T-helper 1 cell treated with Interleukin-12 subunit alpha and Interleukin-12 subunit beta and Interleukin-4 antibody, amounts not matched to agents 30 μg/mL and 1 μg/mL, for 36 hours (primary cell): ENCODE data around the gene LRRTM4.
"Not testable (repeated sequence)": the region's sequence is repeated elsewhere in the genome, so short reads cannot be mapped to it uniquely, and the experiment has no call there.

ENCODE experiments used
- H3K27ac Mint-ChIP-seq: one replicate; pipeline ENCODE4 v1.8.0; 2021; ENCODE audit warnings: mild to moderate bottlenecking, mixed read lengths
- H3K27me3 Mint-ChIP-seq: one replicate; pipeline ENCODE4 v1.8.0; 2021; ENCODE audit warnings: low read depth, mixed read lengths
- H3K36me3 Mint-ChIP-seq: one replicate; pipeline ENCODE4 v1.8.0; 2021; ENCODE audit warnings: low read depth, mixed read lengths
- H3K4me1 Mint-ChIP-seq: one replicate; pipeline ENCODE4 v1.8.0; 2021; ENCODE audit warnings: low read depth, mixed read lengths
- H3K4me3 Mint-ChIP-seq: one replicate; pipeline ENCODE4 v1.8.0; 2021; ENCODE audit warnings: mild to moderate bottlenecking, moderate library complexity, mixed read lengths
- H3K9me3 Mint-ChIP-seq: one replicate; pipeline ENCODE4 v1.8.0; 2021; ENCODE audit warnings: mixed read lengths

The LRRTM4 gene

DNA sequence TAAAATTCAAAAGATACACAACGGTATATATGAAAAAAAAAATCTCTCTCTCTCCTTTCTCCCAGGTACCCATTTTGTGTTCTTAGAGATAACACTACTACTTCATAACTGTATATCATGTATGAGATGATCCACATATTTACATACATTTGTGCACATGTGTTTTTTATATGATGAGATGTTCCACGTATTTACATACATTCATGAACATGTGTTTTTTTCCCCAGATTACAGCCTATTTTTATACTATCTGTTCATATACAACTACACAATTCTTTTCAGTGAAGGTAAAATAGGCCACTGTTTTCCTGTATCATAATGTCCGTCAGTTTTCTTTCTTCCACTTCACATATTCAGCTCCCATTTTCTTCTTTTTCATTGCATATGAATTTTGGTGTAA lies 808.9 kb downstream of the LRRTM4 start:
- H3K4me1 Mint-ChIP-seq: no peaks in the 10 kb centered on the region
- H3K27me3 Mint-ChIP-seq: no peaks in the 10 kb centered on the region
- H3K4me3 Mint-ChIP-seq: no peak overlapping the region
- no peak overlapping the region for H3K27ac Mint-ChIP-seq
- H3K9me3 Mint-ChIP-seq: peaks cover 13% of the 10 kb centered on the region
- no peaks in the 10 kb centered on the region for H3K36me3 Mint-ChIP-seq

DNA sequence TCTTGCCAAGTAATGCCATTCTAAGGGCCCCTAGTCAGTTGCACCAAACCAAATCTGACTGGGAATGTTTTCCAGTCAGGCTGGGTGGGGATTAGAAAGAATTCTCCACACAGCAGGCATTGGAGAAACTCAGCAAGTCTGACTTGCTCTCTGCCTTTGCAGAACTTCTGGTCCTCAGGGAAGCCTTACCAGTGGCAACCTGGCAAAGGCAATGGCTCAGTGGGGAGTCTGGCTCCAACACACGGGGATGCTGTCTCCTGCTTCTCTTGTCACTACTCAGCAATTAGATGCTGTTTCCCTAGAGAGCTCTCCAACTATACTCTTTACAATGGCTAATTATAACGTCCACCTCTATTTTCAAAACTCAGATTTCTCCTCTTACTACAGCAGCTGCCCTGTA lies 810.7 kb downstream of the LRRTM4 start:
- Mint-ChIP-seq H3K9me3 (peaks cover 20% of the 10 kb centered on the region), H3K27ac (no peak overlapping the region), H3K4me3 (no peak overlapping the region), H3K4me1 (no peaks in the 10 kb centered on the region), H3K36me3 (no peaks in the 10 kb centered on the region), H3K27me3 (no peaks in the 10 kb centered on the region)

DNA sequence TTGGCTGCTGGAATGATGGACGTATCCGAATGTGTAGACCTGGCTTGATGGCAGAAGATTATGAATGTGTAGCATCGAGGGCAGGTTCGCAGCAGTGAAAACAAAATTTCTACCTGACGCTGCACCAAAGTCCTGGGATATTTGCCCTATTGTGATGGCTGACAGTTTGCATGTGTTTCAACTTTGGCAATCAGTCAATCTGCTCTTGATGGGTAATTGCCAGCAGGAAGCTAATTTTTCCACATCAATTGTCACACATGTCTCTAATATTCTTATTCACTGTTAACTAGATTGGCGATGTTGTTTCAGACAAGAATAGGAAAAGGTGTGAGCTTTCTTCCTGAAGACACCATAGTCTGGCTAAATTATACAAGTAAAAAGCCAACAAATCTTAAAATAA lies 821.3 kb downstream of the LRRTM4 start:
- Mint-ChIP-seq H3K4me3 (no peak overlapping the region), H3K27ac (no peak overlapping the region), H3K27me3 (no peaks in the 10 kb centered on the region), H3K9me3 (peaks cover 6% of the 10 kb centered on the region), H3K4me1 (no peaks in the 10 kb centered on the region), H3K36me3 (no peaks in the 10 kb centered on the region)

GRCh38 chr2:76697998-76698713 lies 824.0 kb downstream of the LRRTM4 start:
- H3K27me3 Mint-ChIP-seq, H3K4me1 Mint-ChIP-seq, H3K36me3 Mint-ChIP-seq, H3K4me3 Mint-ChIP-seq, H3K27ac Mint-ChIP-seq: not testable (repeated sequence)
- H3K9me3 Mint-ChIP-seq: peaks cover 10% of the 10 kb centered on the region
